DND-41 (cell line): ENCODE measurements around the gene SLC16A10.

Source experiments
- ATAC-seq: fragments of 200-7000 bp; cut with Tn5 transposase; 3 replicates; pipeline ENCODE4 v1.9.1; 2021; ENCODE audit warnings: low read depth; ENCODE audit not compliant: insufficient read depth
- DNase-seq: peaks from one replicate; pipeline ENCODE4 v3.0.0-alpha.2; 2020
- H2AFZ ChIP-seq: 2 replicates; pipeline ENCODE4 v1.6.0; 2012; ENCODE audit warnings: low read depth, low read length
- H3K27ac ChIP-seq: 2 replicates; pipeline ENCODE4 v1.5.1; 2012; ENCODE audit warnings: low read length, inconsistent platforms
- H3K27me3 ChIP-seq: fragments of 200-600 bp; sonication (generic); 2 replicates; pipeline ENCODE4 v1.6.0; 2012; ENCODE audit warnings: low read length, mild to moderate bottlenecking, inconsistent platforms; ENCODE audit not compliant: insufficient read depth, poor library complexity
- H3K36me3 ChIP-seq: 2 replicates; pipeline ENCODE4 v1.5.1; 2012; ENCODE audit warnings: low read length, inconsistent platforms; ENCODE audit not compliant: insufficient read depth
- H3K4me1 ChIP-seq: 2 replicates; pipeline ENCODE4 v1.5.1; 2012; ENCODE audit warnings: mild to moderate bottlenecking, low read length; ENCODE audit not compliant: insufficient read depth
- H3K4me2 ChIP-seq: 2 replicates; pipeline ENCODE4 v1.6.0; 2012; ENCODE audit warnings: mild to moderate bottlenecking, moderate library complexity, low read length, inconsistent platforms; ENCODE audit not compliant: insufficient read depth
- H3K4me3 ChIP-seq, 2 experiments: fragments of 200-600 bp in 1 of 2; shearing (Covaris generic) in 1 of 2; 2 replicates each; pipeline ENCODE4 v1.5.1; 2012 to 2016; ENCODE audit warnings: inconsistent platforms in 2 of 2, low read length in 2 of 2, mild to moderate bottlenecking in 2 of 2, low read depth in 1 of 2, moderate library complexity in 1 of 2
- H3K79me2 ChIP-seq: 2 replicates; pipeline ENCODE4 v1.6.0; 2012; ENCODE audit warnings: low read length, inconsistent platforms; ENCODE audit not compliant: insufficient read depth
- H3K9ac ChIP-seq: 2 replicates; pipeline ENCODE4 v1.6.0; 2012; ENCODE audit warnings: low read depth, mild to moderate bottlenecking, inconsistent platforms, low read length, moderate library complexity
- H3K9me3 ChIP-seq: 2 replicates; pipeline ENCODE4 v1.5.1; 2012; ENCODE audit warnings: low read length, moderate library complexity, mild to moderate bottlenecking, inconsistent platforms; ENCODE audit not compliant: insufficient read depth, severe bottlenecking
- H4K20me1 ChIP-seq: 2 replicates; pipeline ENCODE4 v1.6.0; 2012; ENCODE audit warnings: low read length; ENCODE audit not compliant: insufficient read depth
- CTCF ChIP-seq: IDR thresholded peaks from 2 replicates; pipeline ENCODE4 v1.5.1; 2012; ENCODE audit warnings: borderline replicate concordance, low read length, moderate library complexity, mild to moderate bottlenecking; ENCODE audit not compliant: poor library complexity, severe bottlenecking; ENCODE audit errors: extremely low read depth
- EZH2 ChIP-seq: IDR thresholded peaks from 3 replicates; pipeline ENCODE4 v1.6.1; 2012; ENCODE audit warnings: borderline replicate concordance, low read depth, mild to moderate bottlenecking, moderate library complexity, low read length, inconsistent platforms; ENCODE audit not compliant: severe bottlenecking

The SLC16A10 gene

DNA sequence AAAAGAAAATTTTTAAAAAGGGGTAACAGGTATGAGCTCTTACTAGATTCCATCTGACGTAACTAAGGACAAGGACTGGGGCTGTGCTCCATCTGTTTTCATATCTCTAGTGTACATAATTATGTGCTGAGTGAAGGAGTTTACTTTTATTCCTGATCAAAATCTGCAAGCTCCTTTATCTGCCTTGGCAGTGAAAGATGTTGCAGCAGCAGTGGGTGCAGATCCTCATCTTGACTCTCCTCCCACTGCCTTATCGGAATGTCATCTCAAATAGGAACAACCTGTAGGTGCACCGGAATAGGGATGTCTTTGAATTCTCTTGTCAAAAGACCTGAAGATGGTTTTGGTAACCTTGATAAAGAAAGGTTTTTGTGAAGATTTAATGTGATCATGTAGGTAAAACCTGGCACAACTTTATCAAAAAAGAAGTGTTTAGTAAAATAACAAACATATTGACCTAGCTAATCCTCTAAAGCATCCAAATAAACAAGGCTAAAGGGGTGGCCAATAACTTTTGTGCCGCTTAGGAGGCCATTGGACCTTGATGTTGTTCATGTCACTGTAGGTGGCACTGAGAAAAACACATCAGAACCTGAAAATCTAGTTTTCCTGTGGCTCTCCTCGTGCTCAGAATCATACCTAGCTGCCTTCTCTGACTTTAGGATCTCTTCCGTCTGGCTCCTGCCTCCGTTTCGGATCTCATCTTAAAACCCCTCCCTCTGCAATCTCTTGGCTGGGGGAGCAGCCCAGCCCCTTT lies 19.0 kb upstream of the SLC16A10 start:
- TF ChIP-seq CTCF (no peak), EZH2 (no peak)
- Histone ChIP-seq H3K9me3 (no peaks in the 10 kb centered on the region), H3K4me2 (no peak overlapping the region), H3K27ac (no peak overlapping the region), H2AFZ (no peak overlapping the region), H3K79me2 (no peaks in the 10 kb centered on the region), H3K4me3 (no peak overlapping the region), H4K20me1 (no peaks in the 10 kb centered on the region), H3K9ac (no peak overlapping the region), H3K4me1 (no peaks in the 10 kb centered on the region), H3K36me3 (no peaks in the 10 kb centered on the region), H3K27me3 (no peaks in the 10 kb centered on the region)
- no peak for ATAC-seq
- no peak for DNase-seq

GRCh38 chr6:111068866-111069234 lies 18.5 kb upstream of the SLC16A10 start:
- H3K27ac ChIP-seq: no peak overlapping the region
- no peaks in the 10 kb centered on the region for H4K20me1 ChIP-seq
- H3K27me3 ChIP-seq: no peaks in the 10 kb centered on the region
- H3K36me3 ChIP-seq: no peaks in the 10 kb centered on the region
- no peaks in the 10 kb centered on the region for H3K79me2 ChIP-seq
- H3K9ac ChIP-seq: no peak overlapping the region
- ATAC-seq (no peak), DNase-seq (no peak)
- no peak overlapping the region for H2AFZ ChIP-seq
- H3K4me3 ChIP-seq: no peak overlapping the region
- H3K4me1 ChIP-seq: no peaks in the 10 kb centered on the region
- no peak overlapping the region for H3K4me2 ChIP-seq
- no peaks in the 10 kb centered on the region for H3K9me3 ChIP-seq
- TF ChIP-seq CTCF: no peak
- TF ChIP-seq EZH2: no peak

- no peak overlapping the region for H3K4me3 ChIP-seq
- H3K27me3 ChIP-seq: no peaks in the 10 kb centered on the region
- H3K36me3 ChIP-seq: no peaks in the 10 kb centered on the region
- no peak overlapping the region for H3K9ac ChIP-seq
- H4K20me1 ChIP-seq: no peaks in the 10 kb centered on the region
- no peak overlapping the region for H3K27ac ChIP-seq
- no peak for DNase-seq
- H3K9me3 ChIP-seq: no peaks in the 10 kb centered on the region
- ATAC-seq: no peak
- TF ChIP-seq CTCF: no peak
- no peak for TF ChIP-seq EZH2
- H2AFZ ChIP-seq: no peak overlapping the region
- H3K4me1 ChIP-seq: no peaks in the 10 kb centered on the region
- no peaks in the 10 kb centered on the region for H3K79me2 ChIP-seq
- H3K4me2 ChIP-seq: no peak overlapping the region
Measured at GRCh38 chr6:111069382-111070104, 17.8 kb upstream of the SLC16A10 start.
